NB4 (cell line): Measurements from ENCODE around the gene GALNT18.

Experiments used
- DNase-seq: peaks from one replicate; pipeline ENCODE4 v3.0.0; 2010; ENCODE audit warnings: low read depth
- H3K4me3 ChIP-seq: one replicate; pipeline ENCODE4 v1.5.1; 2011; ENCODE audit warnings: mild to moderate bottlenecking, low read depth, low read length, moderate library complexity
- CTCF ChIP-seq: IDR thresholded peaks from one replicate; pipeline ENCODE4 v1.5.1; 2012; ENCODE audit warnings: low read depth, low read length
- MAX ChIP-seq: IDR thresholded peaks from 2 replicates; pipeline ENCODE4 v1.6.1; 2011; ENCODE audit warnings: low read depth, low read length
- MYC ChIP-seq: IDR thresholded peaks from 2 replicates; pipeline ENCODE4 v1.6.1; 2011; ENCODE audit warnings: low read depth, low read length
- POLR2A ChIP-seq: IDR thresholded peaks from 2 replicates; pipeline ENCODE4 v1.6.1; 2011; ENCODE audit warnings: mild to moderate bottlenecking; ENCODE audit not compliant: insufficient read length; ENCODE audit errors: extremely low read depth

GALNT18 gene

GRCh38 chr11:11577251-11577855, 44.5 kb downstream of the GALNT18 start:
- no peak for TF ChIP-seq MYC
- TF ChIP-seq MAX: no peak
- no peak for TF ChIP-seq CTCF
- no peak for TF ChIP-seq POLR2A
- no peak overlapping the region for H3K4me3 ChIP-seq
- no peak for DNase-seq

- TF ChIP-seq MAX (no peak), CTCF (no peak), POLR2A (no peak), MYC (no peak)
- no peak overlapping the region for H3K4me3 ChIP-seq
- DNase-seq: no peak
Measured at GRCh38 chr11:11574373-11575287, 47.2 kb downstream of the GALNT18 start.

- DNase-seq: no peak
- TF ChIP-seq MAX (no peak), POLR2A (no peak), MYC (no peak)
- H3K4me3 ChIP-seq: no peak overlapping the region
Measured at GRCh38 chr11:11572386-11572785, 49.4 kb downstream of the GALNT18 start.

- TF ChIP-seq MAX (no peak), MYC (no peak), CTCF (no peak), POLR2A (no peak)
- H3K4me3 ChIP-seq: no peak overlapping the region
- no peak for DNase-seq
Measured at GRCh38 chr11:11571893-11572292, 49.9 kb downstream of the GALNT18 start.

GRCh38 chr11:11570823-11571222, 51.0 kb downstream of the GALNT18 start:
- DNase-seq: no peak
- TF ChIP-seq POLR2A (no peak), MAX (no peak), CTCF (no peak), MYC (no peak)
- no peak overlapping the region for H3K4me3 ChIP-seq
